HepG2 (cell line): ENCODE data around the gene FXR2. TPM values are rescaled to one million over a fixed set of nuclear protein-coding genes. Genes with fewer than 3 reads are reported as not detected.

Experiments
- AGO2 ChIP-seq: fragments of 200-400 bp; formaldehyde crosslinking; optimal IDR thresholded peaks from 2 replicates; pipeline ENCODE3; 2017; ENCODE audit warnings: mild to moderate bottlenecking, low read depth, low read length, moderate library complexity
- AKNA ChIP-seq: sonication (generic); formaldehyde crosslinking; IDR thresholded peaks from 2 replicates; pipeline ENCODE4 v1.4.0; 2020; ENCODE audit warnings: missing genetic modification reagents, borderline replicate concordance
- BRF2 ChIP-seq: sonication (generic); formaldehyde crosslinking; IDR thresholded peaks from 2 replicates; pipeline ENCODE4 v1.8.1; 2022; ENCODE audit warnings: mild to moderate bottlenecking, missing genetic modification reagents
- CCAR2 ChIP-seq: fragments of 200-400 bp; formaldehyde crosslinking; optimal IDR thresholded peaks from 2 replicates; pipeline ENCODE3; 2018; ENCODE audit warnings: low read depth, mild to moderate bottlenecking, low read length, moderate library complexity
- DR1 ChIP-seq: sonication (generic); formaldehyde crosslinking; IDR thresholded peaks from 2 replicates; pipeline ENCODE4 v1.8.0; 2021; ENCODE audit warnings: mild to moderate bottlenecking, missing genetic modification reagents, inconsistent platforms
- KDM5B ChIP-seq: sonication (generic); formaldehyde crosslinking; IDR thresholded peaks from 2 replicates; pipeline ENCODE4 v1.4.0; 2020; ENCODE audit warnings: missing genetic modification reagents, mild to moderate bottlenecking, borderline replicate concordance
- MYC ChIP-seq: sonication (generic); formaldehyde crosslinking; IDR thresholded peaks from 2 replicates; pipeline ENCODE4 v1.9.0; 2021; ENCODE audit warnings: missing genetic modification reagents, borderline replicate concordance
- NFKB2 ChIP-seq: sonication (generic); formaldehyde crosslinking; IDR thresholded peaks from 2 replicates; pipeline ENCODE4 v1.4.0; 2020; ENCODE audit warnings: missing genetic modification reagents, borderline replicate concordance
- PAWR ChIP-seq: sonication (generic); formaldehyde crosslinking; IDR thresholded peaks from 2 replicates; pipeline ENCODE4 v1.4.0; 2020; ENCODE audit warnings: missing genetic modification reagents, mild to moderate bottlenecking, borderline replicate concordance
- PHF21A ChIP-seq: sonication (generic); formaldehyde crosslinking; IDR thresholded peaks from 2 replicates; pipeline ENCODE4 v1.5.0; 2020; ENCODE audit warnings: mild to moderate bottlenecking, missing genetic modification reagents
- PHF5A ChIP-seq: IDR thresholded peaks from one replicate; pipeline ENCODE4 v1.6.1; 2018; ENCODE audit warnings: low read depth, missing genetic modification reagents; ENCODE audit not compliant: unreplicated experiment
- SKIL ChIP-seq: sonication (generic); formaldehyde crosslinking; IDR thresholded peaks from 2 replicates; pipeline ENCODE4 v1.8.0; 2022; ENCODE audit warnings: missing genetic modification reagents, mild to moderate bottlenecking, moderate library complexity, borderline replicate concordance
- STAT5B ChIP-seq: sonication (generic); formaldehyde crosslinking; IDR thresholded peaks from 2 replicates; pipeline ENCODE4 v1.4.0; 2020; ENCODE audit warnings: missing genetic modification reagents
- TSC22D2 ChIP-seq: sonication (generic); formaldehyde crosslinking; IDR thresholded peaks from 2 replicates; pipeline ENCODE4 v1.5.1; 2020; ENCODE audit warnings: missing genetic modification reagents, mild to moderate bottlenecking, borderline replicate concordance
- ZFP62 ChIP-seq: sonication (generic); formaldehyde crosslinking; IDR thresholded peaks from 2 replicates; pipeline ENCODE4 v1.4.0; 2020; ENCODE audit warnings: missing genetic modification reagents
- ZNF180 ChIP-seq: sonication (generic); formaldehyde crosslinking; IDR thresholded peaks from 2 replicates; pipeline ENCODE4 v1.4.0; 2020; ENCODE audit warnings: low read depth, missing genetic modification reagents, borderline replicate concordance
- ZNF572 ChIP-seq: sonication (generic); formaldehyde crosslinking; IDR thresholded peaks from 2 replicates; pipeline ENCODE4 v1.5.1; 2020; ENCODE audit warnings: mild to moderate bottlenecking, missing genetic modification reagents
- ZNF782 ChIP-seq: sonication (generic); formaldehyde crosslinking; IDR thresholded peaks from 2 replicates; pipeline ENCODE4 v1.4.0; 2020; ENCODE audit warnings: missing genetic modification reagents, mild to moderate bottlenecking, borderline replicate concordance
- ZNF839 ChIP-seq: sonication (generic); formaldehyde crosslinking; IDR thresholded peaks from 2 replicates; pipeline ENCODE4 v1.4.0; 2020; ENCODE audit warnings: missing genetic modification reagents, mild to moderate bottlenecking, borderline replicate concordance
- ZSCAN12 ChIP-seq: sonication (generic); formaldehyde crosslinking; IDR thresholded peaks from 2 replicates; pipeline ENCODE4 v1.9.0; 2021; ENCODE audit warnings: mild to moderate bottlenecking, missing genetic modification reagents
- ZSCAN25 ChIP-seq: sonication (generic); formaldehyde crosslinking; IDR thresholded peaks from 2 replicates; pipeline ENCODE4 v1.8.0; 2022; ENCODE audit warnings: mild to moderate bottlenecking, missing genetic modification reagents
- polyA plus RNA-seq, 8 experiments: library from polyadenylated mRNA; depleted of rRNA in 3 of 8; stranded (reverse) in 7 of 8; unstranded in 1 of 8; fragments of >200 nt; fragmentation: Illumina TruSeq in 4 of 8; extraction: Trizol in 4 of 8; gene quantifications; 2 replicates each; pipeline versions ENCODE4 v1.2.1 to v1.2.3, GENCODE V29; 2011 to 2016; ENCODE audit warnings: low read depth in 4 of 8, missing spikeins in 1 of 8, mixed read lengths in 1 of 8; ENCODE audit not compliant: insufficient read depth in 1 of 8
- total RNA-seq, 5 experiments: library from RNA; depleted of rRNA; stranded (reverse); fragments of >200 nt; fragmentation: Illumina TruSeq; extraction: Trizol; gene quantifications; 2 replicates each; pipeline ENCODE4 v1.2.3, GENCODE V29; 2016; ENCODE audit warnings: low read depth in 1 of 5

Gene FXR2
- total and polyA plus RNA-seq, 2 of the 13 experiments (the other 11 are each of a cell fraction or from before 2014, with no cell fraction given) = 20.9 to 24.4 TPM

GRCh38 chr17:7583253-7584109 lies 31.2 kb downstream of the FXR2 start, which contains the start of gene MPDU1 (continued):
- no peak for TF ChIP-seq SKIL (CRISPR knock-in tag)
- no peak for TF ChIP-seq TSC22D2
- 0 out of 2 replicates have a peak, but pooled peaks have one; percentile 65 for TF ChIP-seq ZNF180
- TF ChIP-seq ZNF572 (CRISPR knock-in tag) = no peak
- no peak for TF ChIP-seq STAT5B (CRISPR knock-in tag)
- no peak for TF ChIP-seq CCAR2
- peak; percentile 80; the same call in 1 of the 2 replicates for TF ChIP-seq KDM5B (CRISPR knock-in tag)
- TF ChIP-seq ZNF839 = no peak
- TF ChIP-seq ZSCAN12 (CRISPR knock-in tag) = no peak
- TF ChIP-seq ZNF782 (CRISPR knock-in tag) = no peak; the same call in 1 of the 2 replicates
- TF ChIP-seq AKNA (CRISPR knock-in tag) = no peak
- TF ChIP-seq AGO2 = peak; percentile 77
- peak; percentile 60 for TF ChIP-seq DR1 (CRISPR knock-in tag)
- TF ChIP-seq ZSCAN25 = peak; percentile 51
- peak; percentile 91 for TF ChIP-seq MYC (CRISPR knock-in tag)
- no peak for TF ChIP-seq PAWR (CRISPR knock-in tag)
- peak; percentile 55 for TF ChIP-seq PHF5A (CRISPR knock-in tag)
- no peak for TF ChIP-seq PHF21A
- 0 out of 2 replicates have a peak, but pooled peaks have one; percentile 83 for TF ChIP-seq NFKB2 (CRISPR knock-in tag)
- peak; percentile 87; the same call in 1 of the 2 replicates for TF ChIP-seq BRF2 (CRISPR knock-in tag)
- TF ChIP-seq ZFP62 = no peak
